Stimulated activated naive CD4-positive, alpha-beta T cell (primary cell): ENCODE results near the gene RAB4A.

Experiments used
- DNase-seq, 6 experiments: peaks; one replicate each; lab custom pipeline; 2025; lab: John Stamatoyannopoulos, UW

The RAB4A gene

DNA sequence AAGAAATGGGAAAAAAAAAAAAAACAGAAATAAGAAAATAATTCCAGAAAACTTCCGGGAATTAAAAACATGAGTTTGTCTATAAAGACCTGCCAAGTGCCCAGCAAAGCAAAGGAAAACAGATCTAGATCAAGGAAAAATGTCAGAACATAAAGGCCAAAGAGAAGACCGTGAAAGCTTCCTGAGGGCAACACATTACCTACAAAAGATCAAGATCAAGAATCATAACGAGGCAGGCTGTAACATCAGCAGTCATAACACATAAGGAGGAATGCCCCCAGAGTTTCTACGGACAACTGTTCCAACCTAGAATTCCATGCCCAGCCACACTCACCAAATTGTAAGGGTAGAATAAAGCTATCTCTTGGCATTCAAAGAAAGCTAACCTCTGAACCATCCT, 68.2 kb downstream of the RAB4A start:
- no peak for DNase-seq

DNA sequence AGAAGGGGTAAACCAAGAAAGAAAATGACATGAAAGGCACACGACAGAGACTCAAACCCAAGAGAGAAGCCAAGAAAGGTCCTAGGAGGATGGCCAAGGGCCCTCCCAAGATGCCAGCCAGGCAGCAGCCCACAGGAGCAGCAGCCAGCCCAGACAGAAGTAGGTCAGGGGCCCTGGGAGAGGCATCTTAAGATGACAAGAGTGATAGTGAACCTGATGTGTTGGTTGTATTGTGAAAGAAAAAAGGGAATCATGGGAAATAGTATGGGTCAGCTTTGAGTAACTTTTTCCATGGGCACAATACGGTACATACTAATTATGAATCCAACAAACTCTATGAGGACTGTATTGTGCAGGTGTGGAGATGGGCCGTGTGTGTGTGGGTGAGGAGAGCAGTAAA, 68.6 kb downstream of the RAB4A start:
- DNase-seq: no peak

DNA sequence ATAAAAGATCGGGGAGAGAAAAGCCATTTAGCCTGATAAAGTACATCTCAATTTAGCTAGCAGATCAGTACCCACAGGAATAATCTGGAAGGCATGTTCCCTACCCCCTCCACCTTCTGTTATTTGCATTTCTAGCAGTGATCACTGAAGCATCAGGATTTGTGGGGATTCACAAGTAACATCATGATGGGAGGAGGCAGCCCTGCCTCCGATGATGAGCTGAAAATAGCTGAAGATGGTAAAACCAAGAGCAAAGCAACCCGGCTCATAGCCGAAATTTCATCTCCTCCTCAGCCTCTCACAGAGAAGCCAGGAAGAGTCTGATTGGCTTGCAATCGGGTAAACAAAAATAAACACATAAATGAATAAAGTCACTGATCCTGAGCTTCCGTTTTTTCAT, 69.6 kb downstream of the RAB4A start:
- no peak for DNase-seq

- peak; percentile 35 to 85 (median 80) for DNase-seq
These were observed 71.1 kb downstream of the RAB4A start for GRCh38 chr1:229341774-229342655.

DNA sequence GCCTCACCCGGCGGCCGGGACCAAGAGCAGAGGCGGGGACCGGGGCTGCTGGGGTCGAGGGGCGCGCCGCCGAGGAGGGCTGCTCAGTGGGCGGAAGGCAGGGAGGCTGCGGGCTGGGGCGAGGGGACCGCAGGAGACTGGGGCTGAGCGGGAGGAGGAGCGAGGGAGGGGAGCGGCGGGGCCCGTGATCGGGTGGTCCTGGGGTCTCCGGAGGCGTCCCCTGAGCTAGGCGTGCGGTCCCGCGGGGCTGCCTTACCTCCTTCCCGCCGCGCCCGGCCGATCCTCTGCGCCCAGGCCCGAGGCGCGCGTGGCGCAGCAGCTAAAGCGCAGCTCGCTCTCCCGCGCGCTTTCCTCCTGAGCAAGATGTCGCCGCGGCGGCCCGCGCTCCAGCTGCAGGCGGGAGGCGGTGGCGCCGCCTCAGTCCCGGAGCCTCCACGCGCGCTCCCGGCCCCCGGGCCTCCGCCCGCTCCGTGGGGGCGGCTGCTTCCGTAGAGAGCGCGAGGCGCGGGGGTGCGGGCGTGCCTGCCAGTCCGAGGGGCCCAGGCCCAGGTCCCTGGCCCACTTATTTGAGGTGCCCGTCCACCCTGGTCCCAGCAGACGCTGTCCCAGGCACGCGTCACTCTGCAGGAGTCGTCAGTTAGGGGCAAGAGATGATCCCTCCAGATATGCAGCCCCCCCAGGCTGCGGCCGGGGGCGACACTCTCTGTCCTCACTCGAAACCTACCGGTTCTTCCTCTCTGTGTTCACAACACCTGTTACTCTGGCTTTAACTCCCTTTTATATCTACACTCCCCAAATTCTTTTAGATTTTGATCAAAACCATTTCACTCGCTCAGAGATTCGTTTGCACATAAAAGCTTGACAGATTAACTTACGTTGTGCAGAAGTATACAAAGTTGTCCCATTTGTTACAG, 72.0 kb downstream of the RAB4A start, which contains the start of gene CCSAP:
Gene CCSAP (minus strand): TSS at position 392 of the 914 bp plus-strand sequence. CDS start 582 bp downstream, outside the sequence.
- DNase-seq: peak in 4 of 6 experiments; percentile 66 to 86 (median 74)

- no peak for DNase-seq
These were observed 73.2 kb downstream of the RAB4A start for GRCh38 chr1:229344139-229344538.

DNA sequence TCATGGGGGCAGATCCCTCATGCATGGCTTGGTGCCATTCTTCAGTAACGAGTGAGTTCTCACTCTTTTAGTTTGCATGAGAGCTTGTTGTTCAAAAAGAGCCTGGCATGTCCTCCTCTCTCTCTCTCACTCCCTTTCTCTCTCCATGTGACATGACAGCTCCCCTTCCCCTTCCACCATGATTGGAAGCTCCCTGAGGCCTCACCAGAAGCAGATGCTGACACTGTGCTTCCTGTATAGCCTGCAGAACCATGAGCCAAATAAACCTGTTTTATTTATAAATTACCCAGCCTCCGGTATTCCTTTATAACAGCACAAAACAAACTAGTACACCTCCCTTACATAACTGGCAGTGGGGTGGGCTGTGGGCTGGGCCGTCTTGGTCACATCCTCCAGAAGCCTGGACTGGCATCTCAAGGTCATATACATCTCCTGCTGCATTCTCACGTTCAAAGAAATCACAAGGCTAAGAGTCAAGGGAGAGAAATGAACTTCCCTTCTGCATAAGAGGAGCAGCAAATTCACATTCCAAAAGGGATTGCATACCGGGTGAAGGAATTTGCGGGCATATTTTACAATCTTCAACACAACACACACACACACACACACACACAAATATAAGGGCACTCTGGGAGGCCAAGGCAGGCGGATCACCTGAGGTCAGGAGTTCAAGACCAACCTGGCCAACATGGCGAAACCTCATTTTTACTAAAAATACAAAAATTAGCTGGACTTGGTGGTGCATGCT, 74.2 kb downstream of the RAB4A start:
- DNase-seq: no peak

- no peak for DNase-seq
These were observed 76.6 kb downstream of the RAB4A start for GRCh38 chr1:229347528-229347927.

- DNase-seq: no peak
These were observed 78.8 kb downstream of the RAB4A start for GRCh38 chr1:229349463-229350385.

DNA sequence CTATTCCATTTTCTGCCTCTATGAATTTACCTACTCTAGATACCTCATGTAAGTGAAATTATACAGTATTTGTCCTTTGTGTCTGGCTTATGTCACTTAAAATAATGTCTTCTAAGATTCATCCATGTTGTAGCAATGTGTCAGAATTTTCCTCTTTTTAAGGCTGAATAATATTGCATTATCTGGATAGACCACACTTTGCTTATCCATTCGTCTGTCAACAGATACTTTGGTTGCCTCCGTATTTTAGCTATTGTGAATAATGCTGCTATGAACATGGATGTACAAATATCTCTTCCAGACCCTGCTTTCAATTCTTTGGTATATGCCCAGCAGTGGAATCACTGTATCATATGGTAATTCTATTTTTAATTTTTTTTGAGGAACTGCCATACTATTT, 82.1 kb downstream of the RAB4A start:
- no peak for DNase-seq

- DNase-seq: no peak
These were observed 83.3 kb downstream of the RAB4A start for GRCh38 chr1:229354226-229354625.
